GM12801 (cell line): ENCODE data around the gene TFEB.

Source experiments
- TF ChIP-seq, protein P1 (sequence below): IDR thresholded peaks from one replicate; pipeline ENCODE4 v1.5.1; 2011; ENCODE audit warnings: control low read depth; ENCODE audit not compliant: insufficient read length; ENCODE audit errors: extremely low read depth

Gene TFEB

DNA sequence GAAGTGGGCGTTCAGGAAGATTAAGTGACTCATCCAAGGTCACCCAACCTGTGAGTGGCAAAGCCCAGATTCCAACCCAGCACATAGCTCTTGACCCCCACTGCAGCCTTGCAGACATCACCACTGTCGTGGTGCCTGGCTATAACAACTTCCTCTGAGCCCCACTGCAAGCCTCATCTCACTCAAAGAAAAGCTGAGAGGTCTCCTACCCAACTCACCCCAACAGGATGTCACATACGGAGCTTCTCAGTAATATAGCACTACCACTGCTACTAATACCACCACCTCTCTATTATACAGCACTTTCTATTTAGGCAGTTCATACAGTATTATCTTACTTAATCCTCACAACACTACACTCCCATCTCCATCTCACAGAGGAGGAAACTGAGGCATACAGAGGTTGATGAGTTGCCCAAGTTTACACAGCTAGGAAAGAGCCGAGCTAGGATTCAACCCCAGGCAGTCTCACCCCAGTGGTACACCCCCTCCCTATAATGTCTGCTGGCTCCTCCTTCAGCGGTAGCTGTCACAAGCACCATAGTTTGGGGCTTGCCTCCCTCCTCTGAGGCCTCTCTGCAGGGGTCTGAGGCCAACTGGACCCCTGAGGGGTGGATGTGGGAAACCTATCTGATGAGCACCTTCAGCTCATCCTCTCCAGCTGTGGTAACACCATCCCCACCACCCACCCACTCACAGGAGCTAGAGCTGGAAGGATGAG, 19.5 kb downstream of the TFEB start:
- TF ChIP-seq, protein P1, sequence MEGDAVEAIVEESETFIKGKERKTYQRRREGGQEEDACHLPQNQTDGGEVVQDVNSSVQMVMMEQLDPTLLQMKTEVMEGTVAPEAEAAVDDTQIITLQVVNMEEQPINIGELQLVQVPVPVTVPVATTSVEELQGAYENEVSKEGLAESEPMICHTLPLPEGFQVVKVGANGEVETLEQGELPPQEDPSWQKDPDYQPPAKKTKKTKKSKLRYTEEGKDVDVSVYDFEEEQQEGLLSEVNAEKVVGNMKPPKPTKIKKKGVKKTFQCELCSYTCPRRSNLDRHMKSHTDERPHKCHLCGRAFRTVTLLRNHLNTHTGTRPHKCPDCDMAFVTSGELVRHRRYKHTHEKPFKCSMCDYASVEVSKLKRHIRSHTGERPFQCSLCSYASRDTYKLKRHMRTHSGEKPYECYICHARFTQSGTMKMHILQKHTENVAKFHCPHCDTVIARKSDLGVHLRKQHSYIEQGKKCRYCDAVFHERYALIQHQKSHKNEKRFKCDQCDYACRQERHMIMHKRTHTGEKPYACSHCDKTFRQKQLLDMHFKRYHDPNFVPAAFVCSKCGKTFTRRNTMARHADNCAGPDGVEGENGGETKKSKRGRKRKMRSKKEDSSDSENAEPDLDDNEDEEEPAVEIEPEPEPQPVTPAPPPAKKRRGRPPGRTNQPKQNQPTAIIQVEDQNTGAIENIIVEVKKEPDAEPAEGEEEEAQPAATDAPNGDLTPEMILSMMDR = no peak

DNA sequence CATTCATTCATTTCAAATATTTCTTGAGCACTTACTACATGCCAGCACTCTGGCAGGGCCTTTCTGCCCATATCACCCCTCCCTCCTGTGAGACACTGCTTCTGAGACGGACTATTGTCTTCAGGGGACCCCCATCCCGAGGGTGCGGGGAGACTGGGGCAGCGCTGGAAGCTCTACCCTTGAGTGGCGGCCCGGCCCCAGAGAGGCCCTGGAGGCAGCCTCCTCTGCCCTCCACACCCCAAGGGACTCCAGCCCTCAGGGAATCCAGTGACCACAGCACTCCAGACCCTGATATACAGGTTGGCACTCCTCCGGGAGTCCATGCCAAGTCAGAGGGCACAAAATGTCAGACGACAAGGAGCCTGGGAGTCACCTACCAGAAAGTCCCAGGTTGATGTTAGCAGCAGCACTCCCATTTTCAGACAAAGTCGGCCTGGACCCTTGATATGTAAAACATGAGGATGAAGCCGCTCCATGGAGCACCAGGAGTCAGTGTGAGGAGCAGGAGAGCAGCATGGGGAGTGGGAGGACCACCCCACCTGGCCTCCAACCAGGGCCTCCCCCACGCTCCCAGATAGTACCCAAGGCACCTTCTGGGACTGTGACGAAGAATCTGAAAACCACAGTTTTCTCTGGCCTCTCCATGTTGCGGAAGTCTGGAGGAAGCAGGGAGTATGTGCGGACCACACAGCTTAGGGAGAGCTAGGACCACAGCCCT, 20.7 kb downstream of the TFEB start:
- TF ChIP-seq, protein P1 = no peak

DNA sequence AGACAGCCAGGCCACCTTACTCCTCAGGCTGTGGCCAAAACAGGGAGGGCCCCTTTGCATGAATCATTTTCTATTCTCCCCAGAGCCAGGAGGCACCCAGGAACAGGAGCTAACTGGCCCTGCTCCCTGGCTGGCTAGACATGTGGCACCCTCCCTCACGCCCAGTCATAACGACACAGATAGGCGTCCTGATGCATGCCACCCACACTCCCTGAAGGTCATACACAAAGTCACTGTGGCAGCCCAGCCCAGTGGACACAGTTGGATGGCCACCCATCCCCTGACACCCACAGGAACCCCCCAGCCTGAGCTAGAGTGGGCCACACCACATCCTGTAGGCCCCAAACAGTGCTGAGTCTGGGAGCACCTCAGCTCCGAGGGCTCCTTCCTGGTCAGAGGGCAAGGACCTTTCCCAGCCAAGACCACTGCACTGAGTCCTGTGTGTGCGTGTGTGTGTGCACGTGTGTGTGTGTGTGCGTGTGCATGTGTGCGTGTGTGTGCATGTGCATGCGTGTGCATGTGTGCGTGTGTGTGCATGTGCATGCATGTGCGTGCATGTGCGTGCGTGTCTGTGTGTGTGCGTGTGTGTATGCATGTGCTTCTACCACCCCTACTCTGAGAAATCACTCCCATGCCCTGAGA, 21.6 kb downstream of the TFEB start:
- TF ChIP-seq, protein P1 = no peak

DNA sequence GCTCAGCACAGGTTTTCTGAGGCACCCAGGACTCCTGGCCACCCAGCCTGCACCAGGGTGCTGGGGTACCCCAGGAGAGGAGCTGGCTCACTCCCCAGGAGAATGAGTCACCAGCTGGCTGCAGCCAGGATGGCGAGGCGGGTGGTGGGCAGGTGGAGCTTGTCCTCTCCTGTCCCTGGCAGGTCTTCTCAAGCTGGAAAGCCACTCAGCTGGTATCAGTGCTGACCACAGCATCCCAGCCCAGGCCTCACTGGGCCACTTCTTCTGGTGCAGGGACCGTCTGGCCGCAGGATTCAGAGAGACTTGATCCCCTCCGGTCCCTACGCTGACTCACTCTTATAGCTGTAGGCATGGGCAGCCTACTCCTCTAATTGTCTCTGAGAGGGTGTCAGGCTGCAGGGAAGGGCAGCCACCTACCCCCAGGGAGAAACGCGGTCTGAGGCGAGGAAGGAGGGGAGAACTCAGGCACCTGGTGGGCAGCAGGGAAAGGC, 22.2 kb downstream of the TFEB start:
- TF ChIP-seq, protein P1 = no peak

DNA sequence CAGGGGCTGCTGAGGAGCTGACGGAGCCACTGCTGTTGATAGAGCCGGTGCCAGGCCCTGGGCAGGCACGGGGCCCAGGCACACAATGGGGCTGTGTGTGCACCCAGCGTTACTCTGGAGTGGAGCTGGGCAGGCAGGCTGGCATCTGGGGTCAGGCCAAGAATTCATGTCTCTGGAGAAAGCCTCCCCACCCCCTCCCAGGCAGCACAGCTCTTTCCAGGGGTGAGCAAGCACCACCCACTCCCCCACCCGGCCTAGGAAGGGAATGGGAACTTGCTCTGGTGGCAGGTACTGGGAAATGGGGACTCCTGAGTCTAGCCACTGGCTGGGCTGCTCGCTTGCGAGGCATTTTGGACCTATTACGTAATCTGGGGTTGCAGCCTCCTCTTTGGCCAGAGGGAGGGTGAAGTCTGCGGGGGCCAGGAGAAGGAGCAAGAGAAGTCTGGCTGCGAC, 22.7 kb downstream of the TFEB start:
- TF ChIP-seq, protein P1 = no peak

DNA sequence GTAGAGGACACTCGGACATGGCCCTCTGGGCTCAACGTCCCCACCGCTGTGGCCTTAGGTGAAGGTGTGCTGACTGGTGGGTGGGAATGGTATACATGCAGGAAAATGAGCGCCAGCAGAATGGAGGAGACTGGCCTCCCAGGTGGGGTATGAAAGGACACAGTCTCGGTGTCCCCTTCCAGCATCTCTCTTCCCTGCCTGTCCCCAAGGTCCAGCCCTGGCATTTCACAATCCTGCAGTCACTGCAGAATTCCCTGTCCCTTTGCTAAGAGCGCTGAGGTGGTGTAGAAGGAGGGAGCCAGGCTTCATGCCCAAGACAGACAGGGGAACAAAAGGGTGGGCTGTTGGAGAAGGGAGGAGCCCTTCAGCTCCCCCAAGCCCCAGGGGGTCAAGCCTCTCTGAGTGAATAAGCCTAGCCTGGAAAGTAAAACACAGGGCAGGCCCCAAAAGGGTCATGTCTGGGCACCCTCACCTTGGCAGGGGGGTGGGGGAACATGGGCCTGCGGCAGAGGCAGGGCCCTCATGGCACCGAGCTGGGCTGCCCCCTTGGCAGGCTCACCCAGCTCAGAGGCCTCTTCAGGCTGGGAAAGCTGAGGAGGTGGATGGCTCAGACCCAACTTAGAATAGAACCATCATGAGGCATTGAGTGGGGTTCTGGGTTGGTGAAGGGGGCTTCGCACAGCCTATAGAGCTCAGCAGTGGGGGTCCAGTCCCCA, 23.9 kb downstream of the TFEB start:
- TF ChIP-seq, protein P1 = no peak

DNA sequence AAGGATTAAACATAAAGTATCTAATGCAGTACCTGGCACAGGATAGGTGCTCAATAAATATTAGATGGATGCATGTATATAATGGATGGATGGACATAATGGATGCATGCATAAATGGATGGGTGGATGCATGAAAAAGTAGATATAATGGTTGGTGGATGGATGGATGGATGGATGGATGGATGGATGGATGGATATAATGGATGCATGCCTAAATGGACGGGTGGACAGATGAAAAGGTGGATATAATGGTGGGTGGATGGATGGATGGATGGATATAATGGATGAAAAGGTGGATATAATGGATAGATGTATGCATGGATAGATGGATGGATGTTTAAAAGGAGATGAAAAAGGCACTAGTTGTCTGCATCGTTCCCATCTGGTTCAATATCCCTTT, 26.0 kb downstream of the TFEB start:
- TF ChIP-seq, protein P1 = no peak
